H1 (cell line): ENCODE results near the gene SLC18A3.

Experiments
- ATF3 ChIP-seq: IDR thresholded peaks from 2 replicates; pipeline ENCODE4 v1.6.1; 2011; ENCODE audit warnings: low read depth, mild to moderate bottlenecking, low read length; ENCODE audit not compliant: insufficient read depth
- CHD2 ChIP-seq: IDR thresholded peaks from 2 replicates; pipeline ENCODE4 v1.6.1; 2012; ENCODE audit warnings: low read length, improper control_type of control experiment
- CTCF ChIP-seq, 3 experiments: IDR thresholded peaks; 1 replicate in 2 of 3; 2 replicates in 1 of 3; pipeline versions ENCODE4 v1.5.1 to v1.6.1; 2011; ENCODE audit warnings: low read length in 3 of 3, mild to moderate bottlenecking in 3 of 3, inconsistent platforms in 2 of 3, low read depth in 1 of 3, moderate library complexity in 1 of 3; ENCODE audit not compliant: insufficient read depth in 1 of 3; ENCODE audit errors: control extremely low read depth in 1 of 3
- EGR1 ChIP-seq: IDR thresholded peaks from 2 replicates; pipeline ENCODE4 v1.6.1; 2011; ENCODE audit warnings: low read depth, low read length, borderline replicate concordance
- EP300 ChIP-seq, 2 experiments: IDR thresholded peaks; 1 replicate in 1 of 2; 2 replicates in 1 of 2; pipeline ENCODE4 v1.6.1; 2011 to 2012; ENCODE audit warnings: low read depth in 2 of 2, low read length in 2 of 2, mild to moderate bottlenecking in 2 of 2, borderline replicate concordance in 1 of 2, inconsistent platforms in 1 of 2, moderate library complexity in 1 of 2
- EZH2 ChIP-seq: fragments of 200-600 bp; sonication (generic); IDR thresholded peaks from 2 replicates; pipeline ENCODE4 v1.7.1; 2012; ENCODE audit warnings: low read depth, mild to moderate bottlenecking, moderate library complexity, low read length, inconsistent platforms; ENCODE audit not compliant: severe bottlenecking
- GABPA ChIP-seq: IDR thresholded peaks from 2 replicates; pipeline ENCODE4 v1.6.1; 2011; ENCODE audit warnings: mild to moderate bottlenecking, low read length, moderate library complexity, borderline replicate concordance; ENCODE audit not compliant: insufficient read depth
- MAFK ChIP-seq: IDR thresholded peaks from 2 replicates; pipeline ENCODE4 v1.6.1; 2012; ENCODE audit warnings: low read depth, mild to moderate bottlenecking, improper control_type of control experiment, low read length
- MAX ChIP-seq: IDR thresholded peaks from 2 replicates; pipeline ENCODE4 v1.6.1; 2012; ENCODE audit warnings: inconsistent platforms
- SIN3A ChIP-seq, 2 experiments: IDR thresholded peaks in 1 of 2; conservative IDR thresholded peaks in 1 of 2; 2 replicates each; pipeline ENCODE4 v1.6.1; 2011 to 2012; ENCODE audit warnings: low read length in 2 of 2, improper control_type of control experiment in 1 of 2, low read depth in 1 of 2, mild to moderate bottlenecking in 1 of 2
- TAF1 ChIP-seq: IDR thresholded peaks from 2 replicates; pipeline ENCODE4 v1.6.1; 2011; ENCODE audit warnings: mild to moderate bottlenecking, low read depth, low read length

- TF ChIP-seq CTCF (IDR thresholded peaks at IDR 0.05; ENCODE audit: control extremely low read depth in 1 of 3, insufficient read depth in 1 of 3, low read depth in 1 of 3, low read length in 3 of 3) (no peak), SIN3A (conservative IDR thresholded peaks at IDR 0.05 in 1 of 2, IDR thresholded peaks at IDR 0.05 in 1 of 2; ENCODE audit: low read depth in 1 of 2, low read length in 2 of 2) (no peak), ATF3 (no peak), MAX (no peak), EZH2 (no peak), EP300 (IDR thresholded peaks at IDR 0.05; ENCODE audit: borderline replicate concordance in 1 of 2, low read depth in 2 of 2, low read length in 2 of 2) (no peak), EGR1 (no peak), CHD2 (no peak), TAF1 (no peak), MAFK (no peak), GABPA (no peak)
Observed at GRCh38 chr10:49605939-49606509, 4.1 kb upstream of the SLC18A3 start.
